ENCODE results near the gene RALGDS.

Gene RALGDS

DNA sequence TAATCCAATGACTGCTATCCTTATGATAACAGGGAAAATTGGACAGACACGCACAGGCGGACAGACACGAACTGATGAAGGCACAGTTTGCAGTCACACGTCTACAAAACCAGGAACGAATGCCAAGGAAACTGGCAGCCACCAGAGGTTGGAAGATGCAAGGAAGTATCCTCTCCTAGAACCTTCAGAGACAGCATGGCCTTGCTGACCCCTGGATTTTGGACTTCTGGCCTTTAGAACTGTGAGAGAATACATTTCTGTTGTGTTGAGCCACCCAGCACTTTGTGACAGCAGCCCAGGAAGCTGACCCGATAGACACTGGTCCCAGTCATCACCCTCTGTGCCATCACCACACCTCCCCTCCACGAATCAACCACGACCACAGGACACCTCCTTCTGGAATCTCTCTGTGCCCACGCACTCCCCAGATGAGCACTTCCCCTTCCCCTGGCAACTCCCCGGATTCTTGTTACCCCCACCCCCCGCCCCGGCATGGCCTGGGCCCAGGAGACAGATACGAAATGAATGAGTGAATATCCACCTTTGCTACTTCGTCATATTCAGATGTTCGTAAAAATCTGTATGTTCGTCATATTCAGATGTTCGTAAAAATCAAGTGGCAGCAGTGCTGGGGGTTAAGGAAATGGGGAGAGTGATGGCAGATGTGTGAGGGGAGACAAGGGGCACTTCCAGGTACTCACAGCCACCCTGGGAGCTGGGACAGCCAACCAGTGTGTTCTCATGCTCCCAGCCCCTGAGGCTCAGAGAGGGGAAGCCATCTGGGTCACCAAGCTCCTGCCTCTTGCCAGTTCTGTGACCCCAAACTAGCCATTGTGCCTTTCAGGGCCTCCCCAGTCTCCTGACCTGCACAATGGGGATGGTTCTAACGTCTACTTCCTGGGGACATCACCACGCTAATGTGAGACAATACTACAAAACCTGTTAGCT is 24.1 kb upstream of the RALGDS start:
- peak overlapping the region; percentile 54; the same call in 1 of the 2 replicates for H3K4me3 ChIP-seq (ENCODE audit: low read length)
- no peak for DNase-seq (ENCODE audit: low read depth)
- TF ChIP-seq, protein P1, sequence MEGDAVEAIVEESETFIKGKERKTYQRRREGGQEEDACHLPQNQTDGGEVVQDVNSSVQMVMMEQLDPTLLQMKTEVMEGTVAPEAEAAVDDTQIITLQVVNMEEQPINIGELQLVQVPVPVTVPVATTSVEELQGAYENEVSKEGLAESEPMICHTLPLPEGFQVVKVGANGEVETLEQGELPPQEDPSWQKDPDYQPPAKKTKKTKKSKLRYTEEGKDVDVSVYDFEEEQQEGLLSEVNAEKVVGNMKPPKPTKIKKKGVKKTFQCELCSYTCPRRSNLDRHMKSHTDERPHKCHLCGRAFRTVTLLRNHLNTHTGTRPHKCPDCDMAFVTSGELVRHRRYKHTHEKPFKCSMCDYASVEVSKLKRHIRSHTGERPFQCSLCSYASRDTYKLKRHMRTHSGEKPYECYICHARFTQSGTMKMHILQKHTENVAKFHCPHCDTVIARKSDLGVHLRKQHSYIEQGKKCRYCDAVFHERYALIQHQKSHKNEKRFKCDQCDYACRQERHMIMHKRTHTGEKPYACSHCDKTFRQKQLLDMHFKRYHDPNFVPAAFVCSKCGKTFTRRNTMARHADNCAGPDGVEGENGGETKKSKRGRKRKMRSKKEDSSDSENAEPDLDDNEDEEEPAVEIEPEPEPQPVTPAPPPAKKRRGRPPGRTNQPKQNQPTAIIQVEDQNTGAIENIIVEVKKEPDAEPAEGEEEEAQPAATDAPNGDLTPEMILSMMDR (conservative IDR thresholded peaks at IDR 0.05; ENCODE audit: low read length), result no peak

DNA sequence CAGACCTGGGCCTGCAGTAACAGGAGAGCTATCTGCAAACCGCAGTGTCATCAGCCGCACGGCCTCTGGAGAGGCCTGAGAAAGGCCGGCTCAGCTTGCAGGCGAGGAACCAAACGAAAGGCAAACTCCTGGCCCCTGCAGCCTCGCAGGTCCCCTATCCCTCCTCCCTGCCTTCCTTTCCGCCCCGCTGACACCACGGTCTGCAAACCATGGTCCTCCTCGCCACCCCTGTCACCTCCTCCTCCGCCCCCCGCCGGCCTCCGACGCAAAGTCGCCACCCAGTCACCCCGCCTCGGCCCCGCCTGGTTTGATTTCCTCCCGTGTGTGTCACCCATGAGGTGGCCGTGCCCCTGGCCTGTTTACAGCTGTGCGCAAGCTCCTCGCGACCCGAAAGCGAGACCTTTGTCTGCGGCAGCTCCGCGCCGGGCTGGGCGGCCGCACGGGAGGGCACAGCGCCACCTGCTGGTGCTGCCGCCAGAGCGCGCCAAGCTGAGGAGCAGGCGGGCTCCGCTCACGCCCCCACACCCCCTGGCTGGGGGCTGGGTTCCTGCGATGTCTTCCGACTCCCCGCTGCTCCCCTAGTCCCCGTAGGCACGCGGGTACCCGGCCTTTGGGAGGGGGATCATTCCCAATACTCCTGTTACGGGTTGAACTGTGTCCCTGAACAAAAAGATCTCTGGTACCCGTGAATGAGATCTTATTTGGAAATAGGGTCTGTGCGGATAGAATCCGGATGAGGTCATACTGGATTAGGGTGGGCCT is 23.3 kb upstream of the RALGDS start:
- TF ChIP-seq, protein P1 (conservative IDR thresholded peaks at IDR 0.05; ENCODE audit: low read length), result peak; percentile 70
- peak; percentile 54 for DNase-seq (ENCODE audit: low read depth)
- peak overlapping the region; percentile 54 for H3K4me3 ChIP-seq (ENCODE audit: low read length)

GRCh38 chr9:133143639-133144141 is 22.6 kb upstream of the RALGDS start:
- DNase-seq (ENCODE audit: low read depth), result no peak
- TF ChIP-seq, protein P1 (conservative IDR thresholded peaks at IDR 0.05; ENCODE audit: low read length), result no peak
- no peak overlapping the region; the same call in 1 of the 2 replicates for H3K4me3 ChIP-seq (ENCODE audit: low read length)

- TF ChIP-seq, protein P1 (conservative IDR thresholded peaks at IDR 0.05; ENCODE audit: low read length), result no peak
- H3K4me3 ChIP-seq (ENCODE audit: low read length), result no peak overlapping the region
- no peak for DNase-seq (ENCODE audit: low read depth)
Measured at GRCh38 chr9:133142684-133143622, 21.9 kb upstream of the RALGDS start.

DNA sequence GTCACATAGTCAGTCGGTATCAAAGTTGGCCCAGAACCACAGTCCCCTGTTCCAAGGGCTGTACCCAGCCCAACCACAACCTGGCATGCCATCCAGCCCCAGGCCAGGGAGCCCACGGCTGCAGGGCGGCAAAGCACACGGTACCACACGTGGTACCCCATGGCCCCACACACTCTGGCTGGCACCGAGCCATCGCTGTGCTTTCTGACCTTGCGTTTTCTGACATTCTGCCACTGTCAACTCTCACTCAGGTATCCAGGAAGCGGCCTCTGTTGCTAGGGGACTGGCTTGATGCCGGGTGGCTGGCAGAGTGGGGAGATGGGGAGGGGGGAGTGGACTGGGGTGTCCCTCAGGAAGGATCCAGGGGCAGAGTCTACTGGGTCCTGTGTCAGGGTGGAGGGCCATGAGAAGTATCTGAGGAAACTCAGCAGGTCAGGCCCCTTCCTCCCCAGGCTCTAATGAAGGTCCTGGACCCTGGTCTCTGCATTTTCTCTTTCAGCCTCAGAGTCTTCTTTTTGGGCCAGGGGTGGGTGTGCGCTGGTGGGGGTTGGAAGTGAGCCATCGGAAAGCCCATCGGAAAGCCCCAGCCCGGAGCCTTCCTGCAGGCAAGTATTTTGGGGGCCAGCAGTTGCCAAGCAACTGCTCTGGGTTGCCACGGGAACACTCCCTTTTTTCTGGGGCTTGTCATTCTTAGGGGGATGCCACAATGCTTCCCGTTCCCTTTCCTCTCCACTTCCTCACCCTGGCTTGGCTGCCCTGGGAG is 21.0 kb upstream of the RALGDS start:
- H3K4me3 ChIP-seq (ENCODE audit: low read length), result no peak overlapping the region
- DNase-seq (ENCODE audit: low read depth), result no peak
- TF ChIP-seq, protein P1 (conservative IDR thresholded peaks at IDR 0.05; ENCODE audit: low read length), result no peak

DNA sequence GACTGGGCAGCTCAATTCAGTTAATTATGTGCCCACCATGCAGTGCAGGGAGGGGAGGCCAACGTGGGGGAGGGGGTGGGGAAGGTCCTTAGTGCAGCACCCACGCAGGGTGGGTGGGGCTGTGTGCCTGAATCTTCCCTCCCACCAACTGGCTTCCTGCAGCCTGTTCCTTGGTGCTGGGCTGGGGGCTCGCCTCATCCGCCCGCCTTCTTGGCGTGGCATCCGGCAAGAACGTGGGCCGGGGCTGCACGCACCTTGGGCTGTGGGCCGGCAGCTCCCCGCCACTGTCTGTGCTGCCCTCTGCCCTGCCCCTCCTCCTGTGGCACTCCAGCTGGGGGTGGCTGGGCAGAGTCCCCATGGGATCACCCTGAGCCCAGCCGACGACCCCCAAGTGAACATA is 19.6 kb upstream of the RALGDS start:
- TF ChIP-seq, protein P1 (conservative IDR thresholded peaks at IDR 0.05; ENCODE audit: low read length), result no peak
- DNase-seq (ENCODE audit: low read depth), result no peak
- H3K4me3 ChIP-seq (ENCODE audit: low read length), result no peak overlapping the region

Data from AG10803 (cell line).